Panc1 (cell line): ENCODE data around the gene GPC6. TPM values are rescaled to one million over a fixed set of nuclear protein-coding genes. Genes with fewer than 3 reads are reported as not detected.

Experiments used
- ATAC-seq: fragments of 200-7000 bp; cut with Tn5 transposase; 2 replicates; pipeline ENCODE4 v1.9.1; 2020; ENCODE audit warnings: mild to moderate bottlenecking, moderate library complexity
- BruUV-seq: library from RNA; stranded (reverse); fragments of 400-500 nt; replicated peaks from 2 replicates; lab custom pipeline; 2021; lab: Mats Ljungman, UMichigan
- CTCF ChIA-PET: fragments of 300-600 bp; sonication (Branson Sonifier 250); formaldehyde crosslinking; loops from one replicate; lab custom pipeline; 2022; ENCODE audit warnings: antibody characterized with exemption; lab: Charles Lee
- POLR2A ChIA-PET: fragments of 300-600 bp; sonication (Branson Sonifier 250); formaldehyde crosslinking; loops from one replicate; lab custom pipeline; 2022; ENCODE audit warnings: antibody characterized with exemption; lab: Charles Lee
- DNase-seq: peaks from one replicate; pipeline ENCODE4 v3.0.0-alpha.2; 2010; ENCODE audit warnings: low read depth, low spot score
- H3K27ac ChIP-seq: 2 replicates; pipeline ENCODE4 v1.5.1; 2011; ENCODE audit warnings: mild to moderate bottlenecking, low read length, inconsistent platforms
- H3K27me3 ChIP-seq: fragments of 200-500 bp; sonication (Bioruptor generic); 2 replicates; pipeline ENCODE4 v1.6.0; 2014; ENCODE audit warnings: low read length, inconsistent platforms; ENCODE audit not compliant: control insufficient read depth, insufficient read depth
- H3K36me3 ChIP-seq: fragments of 200-500 bp; sonication (Bioruptor generic); 2 replicates; pipeline ENCODE4 v1.5.1; 2014; ENCODE audit warnings: inconsistent platforms, mild to moderate bottlenecking, low read length, moderate library complexity; ENCODE audit not compliant: control insufficient read depth, insufficient read depth
- H3K4me1 ChIP-seq: 2 replicates; pipeline ENCODE4 v1.5.1; 2011; ENCODE audit warnings: inconsistent platforms, mild to moderate bottlenecking, low read length, moderate library complexity; ENCODE audit not compliant: control insufficient read depth, insufficient read depth
- H3K4me3 ChIP-seq, 2 experiments: 2 replicates each; pipeline ENCODE4 v1.5.1; 2011 to 2012; ENCODE audit warnings: low read depth in 2 of 2, low read length in 2 of 2, mild to moderate bottlenecking in 2 of 2, inconsistent platforms in 1 of 2, moderate library complexity in 1 of 2
- H3K9me3 ChIP-seq: fragments of 200-500 bp; sonication (Bioruptor generic); 2 replicates; pipeline ENCODE4 v1.5.1; 2014; ENCODE audit warnings: low read depth, mild to moderate bottlenecking, inconsistent platforms, low read length, moderate library complexity; ENCODE audit not compliant: control insufficient read depth, insufficient read depth
- CTCF ChIP-seq: fragments of 450-650 bp; IDR thresholded peaks from 2 replicates; pipeline ENCODE4 v1.5.1; 2017; ENCODE audit warnings: mild to moderate bottlenecking
- POLR2AphosphoS5 ChIP-seq: IDR thresholded peaks from 2 replicates; pipeline ENCODE4 v1.6.1; 2012; ENCODE audit warnings: mild to moderate bottlenecking, low read depth, low read length, moderate library complexity
- REST ChIP-seq, 2 experiments: IDR thresholded peaks; 2 replicates each; pipeline ENCODE4 v1.6.1; 2011 to 2012; ENCODE audit warnings: low read depth in 2 of 2, control low read depth in 1 of 2, low read length in 1 of 2, mild to moderate bottlenecking in 1 of 2, moderate library complexity in 1 of 2; ENCODE audit not compliant: insufficient read depth in 1 of 2
- SIN3A ChIP-seq: IDR thresholded peaks from 2 replicates; pipeline ENCODE4 v1.6.1; 2012; ENCODE audit warnings: low read depth, mild to moderate bottlenecking, low read length, moderate library complexity, borderline replicate concordance; ENCODE audit not compliant: insufficient read depth
- TCF7L2 ChIP-seq: IDR thresholded peaks from 2 replicates; pipeline ENCODE4 v1.6.1; 2011; ENCODE audit warnings: mild to moderate bottlenecking, low read depth, low read length, inconsistent platforms
- in situ Hi-C: cut with HindIII; loops from 2 replicates; pipeline ENCODE4 v1.10.0; 2016; ENCODE audit warnings: low sequenced_read_pairs, low pct_unique_long_range_greater_than_20kb
- intact Hi-C: fragments of 100-400 bp; cut with micrococcal nuclease; formaldehyde crosslinking; loops from one replicate; pipeline ENCODE4 v1.10.0; 2022; ENCODE audit not compliant: unreplicated experiment
- total RNA-seq: library from RNA; stranded (reverse); gene quantifications from one replicate; pipeline ENCODE4 v1.2.1, GENCODE V29; 2021; ENCODE audit not compliant: unreplicated experiment

Gene GPC6
- total RNA-seq, 1 experiment from 2014 or later: 4.8 TPM

- ChIA-PET POLR2A (no interaction called here), CTCF (no interaction called here)
Observed at GRCh38 chr13:94319501-94319900, 1092.9 kb downstream of the GPC6 start.

GRCh38 chr13:94322925-94323763, 1096.5 kb downstream of the GPC6 start:
- in situ Hi-C loops (no loop called here), intact Hi-C loops (no loop called here)
- no peaks in the 10 kb centered on the region for H3K27me3 ChIP-seq
- ChIA-PET POLR2A (no interaction called here), CTCF (no interaction called here)
- H3K4me3 ChIP-seq: no peak overlapping the region
- no peak for ATAC-seq
- no peak overlapping the region for H3K27ac ChIP-seq
- no peaks in the 10 kb centered on the region for H3K9me3 ChIP-seq
- BruUV-seq: no TSS peak
- H3K4me1 ChIP-seq: no peaks in the 10 kb centered on the region
- TF ChIP-seq POLR2AphosphoS5 (no peak), REST (IDR thresholded peaks at IDR 0.05; ENCODE audit: insufficient read depth in 1 of 2, low read depth in 2 of 2, low read length in 1 of 2) (no peak), TCF7L2 (no peak), SIN3A (no peak), CTCF (no peak)
- DNase-seq: no peak
- H3K36me3 ChIP-seq: no peaks in the 10 kb centered on the region

More at GRCh38 chr13:94319501-94319900, 1092.9 kb downstream of the GPC6 start:
- no peak overlapping the region for H3K27ac ChIP-seq
- in situ Hi-C loops: no loop called here
- no peaks in the 10 kb centered on the region for H3K9me3 ChIP-seq
- intact Hi-C loops: no loop called here
- ATAC-seq (no peak), DNase-seq (no peak)
- no peak for TF ChIP-seq TCF7L2
- no peak for TF ChIP-seq CTCF
- no peak for TF ChIP-seq REST (IDR thresholded peaks at IDR 0.05; ENCODE audit: insufficient read depth in 1 of 2, low read depth in 2 of 2, low read length in 1 of 2)
- TF ChIP-seq SIN3A: no peak
- BruUV-seq: no TSS peak
- H3K4me3 ChIP-seq: no peak overlapping the region
- H3K4me1 ChIP-seq: no peaks in the 10 kb centered on the region
- no peaks in the 10 kb centered on the region for H3K36me3 ChIP-seq
- H3K27me3 ChIP-seq: no peaks in the 10 kb centered on the region
